ENCODE measurements around the gene OR10A3.

- TF ChIP-seq CTCF (IDR thresholded peaks at IDR 0.05; ENCODE audit: low read length) (no peak), EZH2phosphoT487 (IDR thresholded peaks at IDR 0.05; ENCODE audit: low read length) (no peak), EZH2 (optimal IDR thresholded peaks at IDR 0.05; ENCODE audit: low read depth, low read length) (no peak)
Measured at GRCh38 chr11:7904917-7905316, 36.6 kb downstream of the OR10A3 start.

Data from MM.1S (cell line).